Naive thymus-derived CD8-positive, alpha-beta T cell (primary cell): ENCODE measurements around the gene KRTAP2-2. TPM values are rescaled to one million over a fixed set of nuclear protein-coding genes. Genes with fewer than 3 reads are reported as not detected.
"Not testable (repeated sequence)": the region's sequence is repeated elsewhere in the genome, so short reads cannot be mapped to it uniquely, and the experiment has no call there.

Experiments used
- ATAC-seq, 2 donors: fragments of 150-1000 bp; cut with Tn5 transposase in 1 of 2; sonication (Bioruptor Pico), chemical (Tn5 transposase) in 1 of 2; 1 replicate in 1 of 2; 2 replicates in 1 of 2; pipeline ENCODE4 v1.10.0; 2021; ENCODE audit warnings: mild to moderate bottlenecking in 2 of 2, moderate library complexity in 2 of 2
- POLR2A ChIA-PET: fragments of 350-600 bp; sonication (Branson Sonifier 250); formaldehyde crosslinking; loops from one replicate; lab custom pipeline; 2021; ENCODE audit warnings: antibody characterized with exemption; lab: Charles Lee
- DNase-seq, 10 donors: peaks; one replicate each; pipeline versions ENCODE4 v3.0.0 to v3.0.0-alpha.2; 2020 to 2022
- H3K27ac Mint-ChIP-seq, 10 donors: one replicate each; pipeline ENCODE4 v1.8.0; 2020 to 2022; ENCODE audit warnings: mild to moderate bottlenecking in 10 of 10, mixed read lengths in 10 of 10, moderate library complexity in 4 of 10, inconsistent platforms in 1 of 10
- H3K27me3 Mint-ChIP-seq, 5 donors: one replicate each; pipeline ENCODE4 v1.8.0; 2021 to 2022; ENCODE audit warnings: mixed read lengths in 5 of 5
- H3K36me3 Mint-ChIP-seq, 3 donors: one replicate each; pipeline ENCODE4 v1.8.0; 2020 to 2022; ENCODE audit warnings: mixed read lengths in 3 of 3, mild to moderate bottlenecking in 2 of 3, inconsistent platforms in 1 of 3
- H3K4me1 Mint-ChIP-seq, 4 donors: one replicate each; pipeline ENCODE4 v1.8.0; 2021 to 2022; ENCODE audit warnings: mixed read lengths in 4 of 4
- H3K4me3 Mint-ChIP-seq, 10 donors: one replicate each; pipeline ENCODE4 v1.8.0; 2020 to 2022; ENCODE audit warnings: mild to moderate bottlenecking in 10 of 10, mixed read lengths in 10 of 10, moderate library complexity in 6 of 10, inconsistent platforms in 1 of 10
- H3K9me3 Mint-ChIP-seq, 9 donors: one replicate each; pipeline ENCODE4 v1.8.0; 2020 to 2022; ENCODE audit warnings: mixed read lengths in 9 of 9, mild to moderate bottlenecking in 3 of 9, inconsistent platforms in 1 of 9, moderate library complexity in 1 of 9
- polyA plus RNA-seq, 3 donors: library from polyadenylated mRNA; unstranded; fragments of 300-500 nt; fragmentation: Illumina TruSeq; gene quantifications; one replicate each; pipeline ENCODE4 v1.2.3, GENCODE V29; 2021
- total RNA-seq, 8 experiments: library from RNA in 2 of 8; stranded (reverse) in 2 of 8; gene quantifications; one replicate each; pipeline ENCODE4 v1.2.3 and lab custom pipeline; 2021 to 2026

The KRTAP2-2 gene
- total and polyA plus RNA-seq, 5 experiments from 2014 or later = not detected

DNA sequence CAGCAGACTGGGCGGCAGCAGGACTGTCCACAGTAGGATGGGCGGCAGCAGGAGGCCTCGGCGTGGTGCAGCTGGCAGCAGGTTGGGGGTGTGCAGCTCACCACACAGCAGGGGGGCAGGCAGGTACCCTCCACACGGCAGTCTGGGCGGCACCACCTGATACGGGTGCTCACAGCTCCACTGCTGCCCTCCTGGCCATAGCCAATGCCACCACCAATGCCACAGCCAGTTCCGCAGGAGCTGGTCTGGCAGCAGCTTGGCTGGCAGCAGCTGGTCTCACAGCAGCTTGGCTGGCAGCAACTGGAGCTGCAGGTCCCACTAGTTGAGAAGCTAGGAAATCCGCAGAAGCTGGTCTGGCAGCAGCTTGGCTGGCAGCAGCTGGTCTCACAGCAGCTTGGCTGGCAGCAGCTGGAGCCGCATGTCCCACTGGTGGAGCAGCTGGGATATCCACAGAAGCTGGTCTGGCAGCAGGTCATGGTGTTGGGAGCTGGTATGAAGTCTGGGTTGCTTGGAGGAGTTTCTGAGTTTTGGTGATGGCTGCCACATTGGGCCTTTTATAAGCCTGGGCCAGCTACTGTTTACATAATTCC is 20.6 kb downstream of the KRTAP2-2 start, which contains the start of gene KRTAP1-3:
KRTAP1-3 (minus strand) TSS at position 529 of the 590 bp plus-strand sequence; CDS start at position 476, 53 bp downstream.
- POLR2A ChIA-PET, ATAC-seq, DNase-seq, H3K9me3 Mint-ChIP-seq, H3K4me3 Mint-ChIP-seq, H3K4me1 Mint-ChIP-seq, H3K36me3 Mint-ChIP-seq: not testable (repeated sequence)
- H3K27me3 Mint-ChIP-seq = peaks cover 0 to 19% (median 3%) of the 10 kb centered on the region in 5 donors
- peak within 1 kb of the TSS in 1 of 10 donors; percentile 7 for H3K27ac Mint-ChIP-seq

DNA sequence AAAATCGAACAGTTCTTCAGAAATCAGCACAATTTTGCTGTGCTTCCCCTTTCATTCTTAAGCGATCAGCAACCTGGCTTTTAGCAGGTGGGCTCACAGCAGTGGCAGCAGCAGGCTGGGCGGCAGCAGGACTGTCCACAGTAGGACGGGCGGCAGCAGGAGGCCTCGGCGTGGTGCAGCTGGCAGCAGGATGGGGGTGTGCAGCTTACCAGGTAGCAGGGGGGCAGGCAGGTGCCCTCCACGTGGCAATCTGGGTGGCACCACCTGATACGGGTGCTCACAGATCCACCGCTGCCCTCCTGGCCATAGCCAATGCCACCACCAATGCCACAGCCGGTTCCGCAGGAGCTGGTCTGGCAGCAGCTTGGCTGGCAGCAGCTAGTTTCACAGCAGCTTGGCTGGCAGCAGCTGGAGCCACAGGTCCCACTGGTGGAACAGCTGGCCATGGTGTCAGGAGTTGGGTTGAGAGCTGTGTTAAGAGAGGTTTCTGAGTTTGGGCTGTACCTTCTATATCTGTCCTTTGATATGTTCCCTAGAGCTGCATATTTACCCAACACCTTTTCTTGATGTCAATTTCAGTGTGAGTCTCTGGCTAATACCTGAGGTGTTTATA is 25.3 kb downstream of the KRTAP2-2 start, which contains the start of gene KRTAP1-4:
KRTAP1-4 (minus strand) TSS at position 563 of the 613 bp plus-strand sequence; CDS start at position 446, 117 bp downstream.
- POLR2A ChIA-PET = no interaction called here
- H3K27ac Mint-ChIP-seq = no peak within 1 kb of the TSS

DNA sequence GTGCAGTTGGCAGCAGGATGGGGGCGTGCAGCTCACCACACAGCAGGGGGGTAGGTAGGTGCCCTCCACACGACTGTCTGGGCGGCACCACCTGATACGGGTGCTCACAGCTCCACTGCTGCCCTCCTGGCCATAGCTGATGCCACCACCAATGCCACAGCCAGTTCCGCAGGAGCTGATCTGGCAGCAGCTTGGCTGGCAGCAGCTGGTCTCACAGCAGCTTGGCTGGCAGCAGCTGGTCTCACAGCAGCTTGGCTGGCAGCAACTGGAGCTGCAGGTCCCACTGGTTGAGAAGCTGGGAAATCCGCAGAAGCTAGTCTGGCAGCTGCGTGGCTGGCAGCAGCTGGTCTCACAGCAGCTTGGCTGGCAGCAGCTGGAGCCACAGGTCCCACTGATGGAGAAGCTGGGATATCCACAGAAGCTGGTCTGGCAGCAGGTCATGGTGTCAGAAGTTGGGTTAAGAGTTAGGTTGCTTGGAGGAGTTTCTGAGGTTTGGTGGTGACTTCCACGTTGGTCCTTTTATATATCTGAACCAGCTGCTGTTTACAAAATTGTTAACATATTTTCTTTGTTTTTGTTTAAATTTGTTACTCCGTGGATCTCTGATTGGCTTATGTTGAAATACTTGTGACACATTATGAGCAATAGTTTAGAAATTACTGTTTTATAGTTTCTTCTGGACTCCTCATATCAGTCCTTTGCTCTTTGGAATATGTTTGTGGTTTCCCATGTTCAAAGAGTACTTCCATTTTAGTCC is 28.1 kb downstream of the KRTAP2-2 start, which contains the start of gene KRTAP1-5:
KRTAP1-5 (minus strand) TSS at position 494 of the 757 bp plus-strand sequence; CDS start at position 441, 53 bp downstream.
- peaks cover 0 to 14% (median 5%) of the 10 kb centered on the region in 4 donors for H3K4me1 Mint-ChIP-seq
- H3K27ac Mint-ChIP-seq = no peak within 1 kb of the TSS
- ATAC-seq = no peak
- POLR2A ChIA-PET = no interaction called here
- no peak within 1 kb of the TSS for H3K4me3 Mint-ChIP-seq
- DNase-seq = no peak
- peaks cover 0 to 5% (median 0%) of the 10 kb centered on the region in 9 donors for H3K9me3 Mint-ChIP-seq
- H3K27me3 Mint-ChIP-seq = peaks cover 0 to 21% (median 13%) of the 10 kb centered on the region in 5 donors
- no peaks in the 10 kb centered on the region for H3K36me3 Mint-ChIP-seq

More for the DNA sequence above, 25.3 kb downstream of the KRTAP2-2 start, which contains the start of gene KRTAP1-4:
- Mint-ChIP-seq H3K27me3 (peaks cover 0 to 23% (median 13%) of the 10 kb centered on the region in 5 donors), H3K4me3 (no peak within 1 kb of the TSS), H3K4me1 (peaks cover 0 to 8% (median 4%) of the 10 kb centered on the region in 4 donors), H3K36me3 (no peaks in the 10 kb centered on the region), H3K9me3 (no peaks in the 10 kb centered on the region)
- DNase-seq = no peak
- ATAC-seq = no peak

DNA sequence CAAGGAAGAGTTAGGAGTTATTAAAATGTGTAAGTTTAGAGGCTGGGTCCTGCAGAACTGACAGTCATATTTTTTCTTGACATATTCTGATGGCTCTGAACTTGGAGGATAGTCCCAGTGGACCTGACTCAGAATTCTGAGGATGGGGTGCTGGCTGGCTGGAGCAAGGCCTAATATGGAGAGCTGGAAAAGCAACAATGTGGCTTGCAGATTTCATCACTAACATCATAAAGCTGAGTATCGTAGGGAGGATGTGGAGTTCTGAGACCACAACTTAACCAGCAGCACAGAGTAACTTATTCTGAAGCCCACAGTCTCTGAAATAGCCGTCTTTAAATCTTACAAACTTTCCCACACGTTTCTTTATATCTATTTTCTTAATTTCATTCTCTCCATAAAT is 30.3 kb downstream of the KRTAP2-2 start:
- POLR2A ChIA-PET = no interaction called here
- H3K4me1 Mint-ChIP-seq = peaks cover 0 to 14% (median 5%) of the 10 kb centered on the region in 4 donors
- DNase-seq = no peak
- H3K9me3 Mint-ChIP-seq = peaks cover 0 to 5% (median 0%) of the 10 kb centered on the region in 9 donors
- no peak overlapping the region for H3K27ac Mint-ChIP-seq
- peaks cover 0 to 5% (median 0%) of the 10 kb centered on the region in 3 donors for H3K36me3 Mint-ChIP-seq
- H3K27me3 Mint-ChIP-seq = peaks cover 0 to 14% (median 7%) of the 10 kb centered on the region in 5 donors
- ATAC-seq = no peak
- H3K4me3 Mint-ChIP-seq = peak overlapping the region in 1 of 10 donors; percentile 3

DNA sequence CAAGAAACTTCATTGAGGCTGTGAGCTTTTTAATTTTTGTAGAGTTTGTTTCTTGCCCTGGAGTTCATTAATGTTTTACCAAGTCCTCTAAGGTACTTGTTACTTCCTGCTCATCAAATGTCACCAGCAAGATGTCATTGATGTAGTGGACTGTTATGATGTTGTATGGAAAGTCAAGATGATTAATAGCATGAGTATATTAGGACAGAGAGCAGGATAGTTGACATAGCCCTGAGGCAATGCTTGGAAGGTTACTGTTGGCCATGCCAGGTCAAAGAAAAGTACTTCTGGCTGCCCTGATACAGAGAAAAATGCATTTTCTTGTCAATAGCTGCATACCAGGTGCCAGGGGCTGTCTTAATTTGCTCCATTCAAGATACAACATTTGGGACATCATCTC is 34.7 kb downstream of the KRTAP2-2 start:
- Mint-ChIP-seq H3K27ac (no peak overlapping the region), H3K9me3 (peaks cover 0 to 5% (median 0%) of the 10 kb centered on the region in 9 donors), H3K4me1 (peaks cover 0 to 12% (median 5%) of the 10 kb centered on the region in 4 donors), H3K36me3 (peaks cover 0 to 5% (median 0%) of the 10 kb centered on the region in 3 donors), H3K4me3 (no peak overlapping the region), H3K27me3 (peaks cover 0 to 10% (median 3%) of the 10 kb centered on the region in 5 donors)
- ATAC-seq (no peak), DNase-seq (no peak)
- POLR2A ChIA-PET = no interaction called here

DNA sequence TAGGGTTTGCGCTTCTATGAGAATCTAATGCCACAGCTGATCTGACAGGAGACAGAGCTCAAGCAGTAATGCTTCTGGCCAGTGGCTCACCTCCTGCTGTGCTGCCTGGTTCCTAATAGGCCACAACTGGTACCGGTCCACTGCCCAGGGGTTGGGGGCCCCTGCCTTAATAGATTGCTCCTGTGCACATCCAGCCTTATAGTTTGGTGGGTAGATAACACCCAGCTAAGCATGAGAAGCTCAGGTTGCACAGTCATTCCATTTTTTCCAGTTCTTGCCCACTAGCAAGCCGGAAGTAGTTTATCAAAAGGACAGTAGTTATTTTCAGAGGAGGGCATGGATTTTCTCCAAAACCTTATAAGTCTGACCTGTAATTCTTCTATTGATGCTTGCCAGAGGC is 35.6 kb downstream of the KRTAP2-2 start:
- POLR2A ChIA-PET = no interaction called here
- DNase-seq = no peak
- ATAC-seq = no peak
- Mint-ChIP-seq H3K27ac (no peak overlapping the region), H3K4me1 (peaks cover 0 to 3% (median 0%) of the 10 kb centered on the region in 4 donors), H3K9me3 (peaks cover 0 to 5% (median 0%) of the 10 kb centered on the region in 9 donors), H3K27me3 (peaks cover 0 to 10% (median 2%) of the 10 kb centered on the region in 5 donors), H3K4me3 (no peak overlapping the region), H3K36me3 (peaks cover 0 to 5% (median 0%) of the 10 kb centered on the region in 3 donors)

DNA sequence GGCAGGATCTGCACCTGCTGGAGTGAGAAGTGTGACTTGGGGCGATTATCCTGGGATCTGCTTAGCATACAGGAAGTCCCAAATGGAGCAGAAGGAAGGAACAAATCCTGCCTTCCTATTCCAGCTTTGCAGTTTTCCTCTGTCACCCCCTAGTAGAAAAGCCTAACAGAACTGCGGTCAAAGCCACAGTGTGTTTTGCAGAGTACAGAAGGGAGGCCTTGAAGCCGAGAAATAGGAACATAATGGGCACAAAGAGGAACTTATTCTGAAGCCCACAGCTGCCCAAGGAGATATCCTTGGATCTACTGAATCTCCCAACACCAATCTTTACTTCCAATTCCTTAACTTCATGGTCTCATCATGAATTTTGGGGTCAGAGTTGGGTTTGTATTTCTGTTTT is 36.5 kb downstream of the KRTAP2-2 start:
- no peaks in the 10 kb centered on the region for H3K4me1 Mint-ChIP-seq
- peaks cover 0 to 5% (median 0%) of the 10 kb centered on the region in 9 donors for H3K9me3 Mint-ChIP-seq
- POLR2A ChIA-PET = no interaction called here
- ATAC-seq (no peak), DNase-seq (no peak)
- H3K27ac Mint-ChIP-seq = no peak overlapping the region
- H3K27me3 Mint-ChIP-seq = peaks cover 0 to 10% (median 2%) of the 10 kb centered on the region in 5 donors
- peaks cover 0 to 5% (median 0%) of the 10 kb centered on the region in 3 donors for H3K36me3 Mint-ChIP-seq
- no peak overlapping the region for H3K4me3 Mint-ChIP-seq

DNA sequence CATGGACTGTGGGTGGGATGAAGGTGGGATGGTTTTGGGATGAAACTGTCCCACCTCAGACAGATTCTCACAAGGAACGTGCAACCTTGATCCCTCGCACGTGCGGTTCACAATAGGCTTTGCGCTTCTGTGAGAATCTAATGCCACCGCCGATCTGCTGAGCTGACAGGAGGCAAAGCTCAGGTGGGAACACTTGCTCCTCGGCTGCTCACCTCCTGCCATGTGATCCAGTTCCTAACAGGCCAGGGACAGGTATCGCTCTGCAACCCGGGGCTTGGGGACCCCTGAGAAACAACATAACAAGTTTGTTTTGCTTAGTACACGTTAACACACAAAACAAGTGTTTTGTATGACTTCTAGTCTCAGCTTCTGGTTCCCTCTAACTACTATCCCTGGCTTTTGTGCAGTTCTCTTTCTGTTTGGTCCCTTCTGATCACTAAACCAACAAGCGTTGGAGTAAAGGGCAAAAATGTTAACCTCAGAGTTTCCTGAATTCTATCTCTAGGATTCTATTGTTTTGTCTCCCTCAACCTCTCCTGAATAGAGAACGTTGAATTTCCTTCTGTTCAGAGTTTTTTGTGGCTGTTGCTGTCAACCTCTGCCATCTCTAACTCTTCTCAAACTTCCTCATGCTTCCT is 38.3 kb downstream of the KRTAP2-2 start:
- Mint-ChIP-seq H3K4me1 (no peaks in the 10 kb centered on the region), H3K27ac (no peak overlapping the region), H3K9me3 (peaks cover 0 to 5% (median 0%) of the 10 kb centered on the region in 9 donors), H3K4me3 (no peak overlapping the region), H3K27me3 (peaks cover 0 to 10% (median 2%) of the 10 kb centered on the region in 5 donors), H3K36me3 (peaks cover 0 to 5% (median 0%) of the 10 kb centered on the region in 3 donors)
- DNase-seq (no peak), ATAC-seq (no peak)
- POLR2A ChIA-PET = no interaction called here

DNA sequence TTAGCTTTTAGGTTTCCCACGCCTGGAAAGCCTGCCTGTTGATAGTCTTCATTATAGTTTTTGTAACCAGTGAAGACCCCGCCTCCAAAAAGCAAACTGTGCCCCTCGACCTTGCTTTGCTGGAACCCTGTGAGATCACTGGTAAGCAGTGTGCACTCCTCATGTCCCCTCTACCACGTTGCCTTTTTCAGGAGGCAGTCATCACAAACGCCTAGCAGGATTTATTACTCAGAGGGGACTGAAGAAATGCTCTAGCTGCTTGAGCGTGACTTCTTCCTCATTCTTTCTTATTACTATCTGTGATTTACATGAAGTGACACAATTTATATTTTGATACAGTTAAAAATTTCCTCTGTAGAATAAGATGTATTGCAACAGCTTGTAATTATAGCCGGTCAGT is 39.6 kb downstream of the KRTAP2-2 start:
- Mint-ChIP-seq H3K27ac (no peak overlapping the region), H3K27me3 (peaks cover 0 to 10% (median 2%) of the 10 kb centered on the region in 5 donors), H3K36me3 (no peaks in the 10 kb centered on the region), H3K4me1 (no peaks in the 10 kb centered on the region), H3K4me3 (no peak overlapping the region), H3K9me3 (no peaks in the 10 kb centered on the region)
- ATAC-seq (no peak), DNase-seq (no peak)
- POLR2A ChIA-PET = no interaction called here

DNA sequence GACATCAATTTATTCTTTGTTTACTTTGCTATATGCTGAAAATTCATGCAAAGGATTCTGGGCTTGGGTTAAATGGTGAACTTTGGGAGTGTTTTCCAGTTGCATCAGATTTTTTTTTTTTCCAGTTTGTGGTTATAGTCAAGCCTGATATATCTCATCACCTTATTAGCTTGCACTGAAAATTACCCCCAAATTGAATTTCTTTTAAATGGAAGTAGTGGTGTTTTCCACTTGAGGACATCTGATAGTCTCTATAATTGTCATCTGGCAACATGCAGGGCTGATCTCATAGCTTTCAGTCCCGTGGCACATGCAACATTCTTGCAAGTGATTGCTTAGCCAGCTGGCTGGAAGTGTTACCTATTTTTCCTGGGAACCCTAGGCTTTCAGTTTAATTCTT is 41.4 kb downstream of the KRTAP2-2 start:
- ATAC-seq (no peak), DNase-seq (no peak)
- Mint-ChIP-seq H3K9me3 (no peaks in the 10 kb centered on the region), H3K4me1 (no peaks in the 10 kb centered on the region), H3K36me3 (no peaks in the 10 kb centered on the region), H3K27me3 (peaks cover 0 to 10% (median 2%) of the 10 kb centered on the region in 5 donors), H3K4me3 (no peak overlapping the region), H3K27ac (no peak overlapping the region)
- POLR2A ChIA-PET = no interaction called here

DNA sequence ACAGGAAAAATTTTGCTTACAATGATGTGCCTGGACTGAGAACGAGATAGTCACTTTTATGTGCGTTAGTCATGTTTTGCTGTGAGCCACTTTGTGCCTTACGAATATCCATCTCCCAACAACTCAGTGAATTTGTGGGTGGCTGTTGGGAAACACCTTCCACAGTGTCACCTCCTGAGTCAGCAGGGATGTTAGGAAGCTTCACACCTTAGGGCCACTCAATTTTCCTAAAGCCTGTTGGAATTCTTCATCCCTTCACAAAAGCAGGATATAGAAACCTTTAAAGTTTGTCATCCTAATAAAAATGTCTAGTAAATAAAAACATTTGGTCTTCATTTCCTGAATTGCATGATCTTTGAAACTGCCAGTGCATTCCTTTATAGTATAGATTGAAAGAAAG is 41.8 kb downstream of the KRTAP2-2 start:
- no peak for ATAC-seq
- POLR2A ChIA-PET = no interaction called here
- H3K9me3 Mint-ChIP-seq = no peaks in the 10 kb centered on the region
- no peaks in the 10 kb centered on the region for H3K4me1 Mint-ChIP-seq
- peaks cover 0 to 10% (median 2%) of the 10 kb centered on the region in 5 donors for H3K27me3 Mint-ChIP-seq
- no peak overlapping the region for H3K4me3 Mint-ChIP-seq
- no peak overlapping the region for H3K27ac Mint-ChIP-seq
- DNase-seq = no peak
- no peaks in the 10 kb centered on the region for H3K36me3 Mint-ChIP-seq
